PC-3 (cell line): ENCODE results near the gene UNG. TPM values are rescaled to one million over a fixed set of nuclear protein-coding genes. Genes with fewer than 3 reads are reported as not detected.
A peak's percentile ranks its signal among the peaks of the same experiment; 100 is the strongest.

Experiments used
- ATAC-seq: fragments of 200-7000 bp; cut with Tn5 transposase; 2 replicates; pipeline ENCODE4 v1.9.1; 2020; ENCODE audit warnings: mild to moderate bottlenecking, moderate library complexity
- BruUV-seq: library from RNA; stranded (reverse); fragments of 400-500 nt; replicated peaks from 2 replicates; lab custom pipeline; 2021; lab: Mats Ljungman, UMichigan
- CTCF ChIA-PET: fragments of 300-600 bp; sonication (Branson Sonifier 250); formaldehyde crosslinking; loops from one replicate; lab custom pipeline; 2022; ENCODE audit warnings: antibody characterized with exemption; lab: Charles Lee
- POLR2A ChIA-PET: fragments of 300-600 bp; sonication (Branson Sonifier 250); formaldehyde crosslinking; loops from one replicate; lab custom pipeline; 2022; ENCODE audit warnings: antibody characterized with exemption; ENCODE audit not compliant: unreplicated experiment; lab: Charles Lee
- DNase-seq: peaks from one replicate; pipeline ENCODE4 v3.0.0-alpha.2; 2015
- H2AFZ ChIP-seq: fragments of 300-600 bp; sonication (generic); 2 replicates; pipeline ENCODE4 v1.6.0; 2016; ENCODE audit warnings: antibody characterized with exemption, low read length
- H3F3A ChIP-seq: fragments of 300-600 bp; sonication (generic); one replicate; pipeline ENCODE4 v1.6.0; 2017; ENCODE audit warnings: antibody characterized with exemption, low read length, control low read depth, mild to moderate bottlenecking; ENCODE audit not compliant: unreplicated experiment
- H3K27ac ChIP-seq: fragments of 300-600 bp; sonication (generic); 2 replicates; pipeline ENCODE4 v1.5.1; 2016; ENCODE audit warnings: mild to moderate bottlenecking, low read length
- H3K27me3 ChIP-seq: fragments of 300-600 bp; sonication (generic); 2 replicates; pipeline ENCODE4 v1.6.1; 2016; ENCODE audit warnings: low read length, mixed read lengths
- H3K36me3 ChIP-seq: fragments of 300-600 bp; sonication (generic); 2 replicates; pipeline ENCODE4 v1.6.1; 2016; ENCODE audit warnings: low read depth, mixed run types, low read length, mixed read lengths
- H3K4me1 ChIP-seq: fragments of 300-600 bp; sonication (generic); 2 replicates; pipeline ENCODE4 v1.5.1; 2016; ENCODE audit warnings: low read length; ENCODE audit not compliant: insufficient read depth
- H3K4me2 ChIP-seq: fragments of 300-600 bp; sonication (generic); 2 replicates; pipeline ENCODE4 v1.6.0; 2016; ENCODE audit warnings: low read length
- H3K4me3 ChIP-seq: fragments of 300-600 bp; sonication (generic); 2 replicates; pipeline ENCODE4 v1.5.1; 2016; ENCODE audit warnings: mild to moderate bottlenecking, low read length, mixed read lengths
- H3K79me2 ChIP-seq: fragments of 300-600 bp; sonication (generic); 2 replicates; pipeline ENCODE4 v1.6.1; 2017; ENCODE audit warnings: low read length, mixed read lengths
- H3K9ac ChIP-seq: fragments of 300-600 bp; sonication (generic); 2 replicates; pipeline ENCODE4 v1.6.0; 2016; ENCODE audit warnings: mild to moderate bottlenecking, low read length
- H3K9me2 ChIP-seq: fragments of 300-600 bp; sonication (generic); replicated peaks from 2 replicates; pipeline ENCODE4 v1.6.1; 2016; ENCODE audit warnings: mixed run types, low read length, mixed read lengths
- H3K9me3 ChIP-seq: fragments of 300-600 bp; sonication (generic); 2 replicates; pipeline ENCODE4 v1.6.1; 2016; ENCODE audit warnings: low read length, mixed read lengths
- H4K20me1 ChIP-seq: fragments of 300-600 bp; sonication (generic); 2 replicates; pipeline ENCODE4 v1.6.1; 2016; ENCODE audit warnings: low read length, mixed read lengths
- CTCF ChIP-seq: fragments of 300-600 bp; sonication (generic); conservative IDR thresholded peaks from 2 replicates; pipeline ENCODE4 v1.5.1; 2017; ENCODE audit warnings: antibody characterized with exemption, low read depth, mild to moderate bottlenecking, low read length
- EZH2 ChIP-seq: fragments of 300-600 bp; sonication (generic); IDR thresholded peaks from one replicate; pipeline ENCODE4 v1.6.1; 2017; ENCODE audit warnings: antibody characterized with exemption, mild to moderate bottlenecking, low read length; ENCODE audit not compliant: unreplicated experiment
- EZH2phosphoT487 ChIP-seq: fragments of 300-600 bp; sonication (generic); IDR thresholded peaks from 2 replicates; pipeline ENCODE4 v1.6.1; 2018; ENCODE audit warnings: mild to moderate bottlenecking, antibody characterized with exemption, low read length, borderline replicate concordance
- intact Hi-C: fragments of 100-400 bp; cut with micrococcal nuclease; formaldehyde crosslinking; loops from 2 replicates; pipeline ENCODE4 v1.9.0; 2023
- total RNA-seq: library from RNA; depleted of rRNA; stranded (reverse); fragments of >200 nt; gene quantifications from 2 replicates; pipeline ENCODE4 v1.2.3, GENCODE V29; 2014

Gene UNG
- total RNA-seq, 1 experiment from 2014 or later: 168 TPM

- Histone ChIP-seq H4K20me1 (no peaks in the 10 kb centered on the region), H3F3A (no peaks in the 10 kb centered on the region), H3K9me3 (no peaks in the 10 kb centered on the region), H3K27ac (no peak overlapping the region), H3K4me2 (no peak overlapping the region), H3K9me2 (no peaks in the 10 kb centered on the region), H3K9ac (no peak overlapping the region), H3K79me2 (peaks cover 31% of the 10 kb centered on the region), H3K36me3 (peaks cover 30% of the 10 kb centered on the region), H3K4me3 (no peak overlapping the region), H3K4me1 (peaks cover 42% of the 10 kb centered on the region), H3K27me3 (no peaks in the 10 kb centered on the region), H2AFZ (no peak overlapping the region)
- BruUV-seq: no TSS peak
- ATAC-seq: 0 out of 2 replicates have a peak, but pooled peaks have one; percentile 10
- TF ChIP-seq CTCF: no peak
- TF ChIP-seq EZH2: no peak
- no peak for TF ChIP-seq EZH2phosphoT487
- intact Hi-C loops: no loop called here
- CTCF ChIA-PET: no interaction called here
- POLR2A ChIA-PET: interaction anchor here (0.6 kb wide), 1 partner anchor 12 kb away, joined by 3 read pairs; no protein-coding TSS in a partner anchor
- no peak for DNase-seq
Observed at GRCh38 chr12:109088818-109089217, 8.6 kb upstream of the UNG start.

- intact Hi-C loops: loop anchor here (5.0 to 10.0 kb wide), 2 partner anchors 252 to 355 kb away; partner anchors contain the start of gene CORO1C
- no peaks in the 10 kb centered on the region for H3K9me3 ChIP-seq
- peaks cover 31% of the 10 kb centered on the region for H3K79me2 ChIP-seq
- ChIA-PET CTCF (interaction anchor here (0.6 kb wide), 1 partner anchor 257 kb away, joined by 3 read pairs; no protein-coding TSS in a partner anchor), POLR2A (interaction anchor here (0.6 kb wide), 1 partner anchor 232 kb away, joined by 3 read pairs; the partner anchor contains the start of gene SSH1)
- TF ChIP-seq EZH2phosphoT487 (no peak), CTCF (no peak), EZH2 (no peak)
- H3K9ac ChIP-seq: no peak overlapping the region
- H3K4me2 ChIP-seq: no peak overlapping the region
- H3F3A ChIP-seq: no peaks in the 10 kb centered on the region
- no peak overlapping the region for H3K4me3 ChIP-seq
- no TSS peak for BruUV-seq
- peaks cover 42% of the 10 kb centered on the region for H3K4me1 ChIP-seq
- DNase-seq (peak; percentile 14), ATAC-seq (peak; percentile 17; the same call in 1 of the 2 replicates)
- no peak overlapping the region for H3K27ac ChIP-seq
- no peaks in the 10 kb centered on the region for H3K9me2 ChIP-seq
- no peaks in the 10 kb centered on the region for H3K27me3 ChIP-seq
- no peak overlapping the region for H2AFZ ChIP-seq
- peaks cover 30% of the 10 kb centered on the region for H3K36me3 ChIP-seq
- H4K20me1 ChIP-seq: no peaks in the 10 kb centered on the region
Observed at GRCh38 chr12:109089683-109090082, 7.7 kb upstream of the UNG start.

GRCh38 chr12:109092497-109093021 is 4.8 kb upstream of the UNG start:
- Histone ChIP-seq H3K4me1 (peaks cover 40% of the 10 kb centered on the region), H3K4me3 (peak overlapping the region; percentile 62), H3K4me2 (peak overlapping the region; percentile 83), H3K9me3 (no peaks in the 10 kb centered on the region), H3K9me2 (no peaks in the 10 kb centered on the region), H3K27ac (peak overlapping the region; percentile 27; the same call in 1 of the 2 replicates), H3K27me3 (no peaks in the 10 kb centered on the region), H3K79me2 (peaks cover 31% of the 10 kb centered on the region), H2AFZ (peak overlapping the region; percentile 88), H4K20me1 (no peaks in the 10 kb centered on the region), H3K36me3 (peaks cover 13% of the 10 kb centered on the region), H3F3A (no peaks in the 10 kb centered on the region), H3K9ac (peak overlapping the region; percentile 68)
- ChIA-PET POLR2A (no interaction called here), CTCF (interaction anchor here (0.7 kb wide), 1 partner anchor 40 kb away, joined by 3 read pairs; the partner anchor contains the start of gene USP30)
- no TSS peak for BruUV-seq
- no peak for ATAC-seq
- TF ChIP-seq EZH2phosphoT487: no peak
- no peak for TF ChIP-seq EZH2
- intact Hi-C loops: loop anchor here (1.0 to 10.0 kb wide), 8 partner anchors 40 to 530 kb away; partner anchors contain the start of genes CORO1C, ISCU and USP30
- no peak for DNase-seq
